SK-N-SH treated with all-trans-retinoic acid at 6 μM for 48 hours (cell line): Measurements from ENCODE around the gene ISG20.

ENCODE experiments used
- ATAC-seq: fragments of 200-7000 bp; cut with Tn5 transposase; 3 replicates; pipeline ENCODE4 v1.9.1; 2020; ENCODE audit warnings: mild to moderate bottlenecking, moderate library complexity
- ARNTL ChIP-seq: fragments of 450-650 bp; formaldehyde crosslinking; IDR thresholded peaks from 2 replicates; pipeline ENCODE4 v1.5.0; 2020; ENCODE audit warnings: low read depth, mild to moderate bottlenecking, moderate library complexity, borderline replicate concordance
- BACH2 ChIP-seq: fragments of 250-450 bp; sonication (Bioruptor Pico); IDR thresholded peaks from 2 replicates; pipeline ENCODE4 v1.9.0; 2021; ENCODE audit warnings: mild to moderate bottlenecking, borderline replicate concordance
- CREB5 ChIP-seq: fragments of 250-450 bp; sonication (Bioruptor Pico); IDR thresholded peaks from 2 replicates; pipeline ENCODE4 v1.5.1; 2020; ENCODE audit warnings: low read depth, mild to moderate bottlenecking, moderate library complexity
- CSDC2 ChIP-seq: fragments of 250-450 bp; sonication (Bioruptor Pico); IDR thresholded peaks from 2 replicates; pipeline ENCODE4 v1.5.0; 2020; ENCODE audit warnings: mild to moderate bottlenecking, moderate library complexity
- CSRNP3 ChIP-seq: fragments of 250-450 bp; sonication (Bioruptor Pico); IDR thresholded peaks from 2 replicates; pipeline ENCODE4 v1.5.1; 2021; ENCODE audit warnings: mild to moderate bottlenecking, moderate library complexity
- ESRRG ChIP-seq: fragments of 250-450 bp; sonication (Bioruptor Pico); IDR thresholded peaks from 2 replicates; pipeline ENCODE4 v1.6.1; 2021; ENCODE audit warnings: mild to moderate bottlenecking
- GLIS3 ChIP-seq: fragments of 250-450 bp; sonication (Bioruptor Pico); IDR thresholded peaks from 2 replicates; pipeline ENCODE4 v1.5.0; 2020; ENCODE audit warnings: mild to moderate bottlenecking, moderate library complexity
- OSR1 ChIP-seq: fragments of 250-450 bp; sonication (Bioruptor Pico); IDR thresholded peaks from 2 replicates; pipeline ENCODE4 v1.8.0; 2022; ENCODE audit warnings: moderate library complexity, mild to moderate bottlenecking, inconsistent platforms
- PATZ1 ChIP-seq: fragments of 250-450 bp; sonication (Bioruptor Pico); IDR thresholded peaks from 2 replicates; pipeline ENCODE4 v1.8.0; 2020; ENCODE audit warnings: mild to moderate bottlenecking, moderate library complexity, borderline replicate concordance
- PPARA ChIP-seq: fragments of 250-450 bp; sonication (Bioruptor Pico); IDR thresholded peaks from 2 replicates; pipeline ENCODE4 v1.5.0; 2020; ENCODE audit warnings: mild to moderate bottlenecking, borderline replicate concordance
- RARB ChIP-seq: fragments of 250-450 bp; sonication (Bioruptor Pico); IDR thresholded peaks from 2 replicates; pipeline ENCODE4 v1.8.0; 2021; ENCODE audit warnings: mild to moderate bottlenecking, moderate library complexity
- SNAI2 ChIP-seq: fragments of 250-450 bp; sonication (Bioruptor Pico); IDR thresholded peaks from 2 replicates; pipeline ENCODE4 v1.5.0; 2020; ENCODE audit warnings: mild to moderate bottlenecking, moderate library complexity
- TOX ChIP-seq: fragments of 250-450 bp; sonication (Bioruptor Pico); IDR thresholded peaks from 2 replicates; pipeline ENCODE4 v1.8.0; 2021; ENCODE audit warnings: mild to moderate bottlenecking, moderate library complexity, borderline replicate concordance
- TSHZ2 ChIP-seq: fragments of 250-450 bp; sonication (Bioruptor Pico); IDR thresholded peaks from 2 replicates; pipeline ENCODE4 v1.5.0; 2020; ENCODE audit warnings: mild to moderate bottlenecking, moderate library complexity
- ZC3H10 ChIP-seq: fragments of 250-450 bp; sonication (Bioruptor Pico); IDR thresholded peaks from 2 replicates; pipeline ENCODE4 v1.5.1; 2021; ENCODE audit warnings: mild to moderate bottlenecking, moderate library complexity
- ZFP3 ChIP-seq: fragments of 250-450 bp; sonication (Bioruptor Pico); IDR thresholded peaks from 2 replicates; pipeline ENCODE4 v1.5.0; 2020; ENCODE audit warnings: mild to moderate bottlenecking, moderate library complexity
- ZFP30 ChIP-seq: fragments of 450-650 bp; formaldehyde crosslinking; IDR thresholded peaks from 2 replicates; pipeline ENCODE4 v1.5.0; 2022; ENCODE audit warnings: mild to moderate bottlenecking, moderate library complexity
- ZNF565 ChIP-seq: fragments of 450-650 bp; formaldehyde crosslinking; conservative IDR thresholded peaks from 2 replicates; pipeline ENCODE4 v1.5.0; 2020; ENCODE audit warnings: low read depth, mild to moderate bottlenecking, moderate library complexity
- ZNF8 ChIP-seq: fragments of 450-650 bp; formaldehyde crosslinking; IDR thresholded peaks from 2 replicates; pipeline ENCODE4 v1.5.0; 2020; ENCODE audit warnings: mild to moderate bottlenecking, moderate library complexity
- TF ChIP-seq, protein P1 (sequence below): fragments of 250-450 bp; sonication (Bioruptor Pico); IDR thresholded peaks from 2 replicates; pipeline ENCODE4 v1.8.0; 2021; ENCODE audit warnings: low read depth, mild to moderate bottlenecking, moderate library complexity, borderline replicate concordance

The ISG20 gene

DNA sequence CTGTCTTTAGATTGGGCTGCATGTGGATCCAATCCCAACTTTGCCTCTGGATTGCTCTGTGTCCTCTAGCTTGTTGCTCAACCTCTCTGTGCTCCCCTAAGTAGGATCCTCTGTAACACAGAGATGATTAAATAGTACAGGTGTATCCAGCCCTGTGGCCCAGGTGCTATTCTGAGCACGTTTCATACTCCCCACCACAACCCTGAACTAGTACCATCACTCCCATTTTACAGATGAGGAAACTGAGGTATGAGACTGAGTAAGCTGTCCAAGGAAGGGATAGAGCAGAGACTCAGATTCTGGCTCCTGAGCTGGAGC lies 7.2 kb downstream of the ISG20 start (continued):
- TF ChIP-seq, protein P1, sequence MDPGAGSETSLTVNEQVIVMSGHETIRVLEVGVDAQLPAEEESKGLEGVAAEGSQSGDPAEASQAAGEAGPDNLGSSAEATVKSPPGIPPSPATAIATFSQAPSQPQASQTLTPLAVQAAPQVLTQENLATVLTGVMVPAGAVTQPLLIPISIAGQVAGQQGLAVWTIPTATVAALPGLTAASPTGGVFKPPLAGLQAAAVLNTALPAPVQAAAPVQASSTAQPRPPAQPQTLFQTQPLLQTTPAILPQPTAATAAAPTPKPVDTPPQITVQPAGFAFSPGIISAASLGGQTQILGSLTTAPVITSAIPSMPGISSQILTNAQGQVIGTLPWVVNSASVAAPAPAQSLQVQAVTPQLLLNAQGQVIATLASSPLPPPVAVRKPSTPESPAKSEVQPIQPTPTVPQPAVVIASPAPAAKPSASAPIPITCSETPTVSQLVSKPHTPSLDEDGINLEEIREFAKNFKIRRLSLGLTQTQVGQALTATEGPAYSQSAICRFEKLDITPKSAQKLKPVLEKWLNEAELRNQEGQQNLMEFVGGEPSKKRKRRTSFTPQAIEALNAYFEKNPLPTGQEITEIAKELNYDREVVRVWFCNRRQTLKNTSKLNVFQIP: no peak
- TF ChIP-seq, all 23 proteins: peak for 0

- TF ChIP-seq ZNF565 (no peak), TOX (CRISPR knock-in tag) (no peak), ZNF8 (CRISPR knock-in tag) (no peak), TSHZ2 (CRISPR knock-in tag) (no peak), PPARA (CRISPR knock-in tag) (no peak), CSRNP3 (no peak), CSDC2 (CRISPR knock-in tag) (no peak), ZFP30 (CRISPR knock-in tag) (no peak), ARNTL (CRISPR knock-in tag) (no peak), ESRRG (CRISPR knock-in tag) (no peak), GLIS3 (CRISPR knock-in tag) (no peak), BACH2 (no peak), RARB (CRISPR knock-in tag) (no peak), CREB5 (CRISPR knock-in tag) (no peak)
- no peak for ATAC-seq
Measured at GRCh38 chr15:88646951-88647350, 8.1 kb downstream of the ISG20 start.

GRCh38 chr15:88647351-88648105 lies 8.7 kb downstream of the ISG20 start:
- TF ChIP-seq ZNF8 (CRISPR knock-in tag) (no peak), CREB5 (CRISPR knock-in tag) (no peak), RARB (CRISPR knock-in tag) (no peak), TSHZ2 (CRISPR knock-in tag) (no peak), PATZ1 (CRISPR knock-in tag) (no peak), PPARA (CRISPR knock-in tag) (no peak), ZFP3 (no peak), ZNF565 (no peak), CSDC2 (CRISPR knock-in tag) (no peak), ZC3H10 (CRISPR knock-in tag) (no peak), OSR1 (CRISPR knock-in tag) (no peak), ZFP30 (CRISPR knock-in tag) (no peak), ESRRG (CRISPR knock-in tag) (no peak), BACH2 (no peak), SNAI2 (CRISPR knock-in tag) (no peak)
- TF ChIP-seq, protein P1: no peak
- no peak for ATAC-seq
